Fibroblast of skin of scalp (primary cell): ENCODE measurements around the gene CMC4. TPM values are rescaled to one million over a fixed set of nuclear protein-coding genes. Genes with fewer than 3 reads are reported as not detected.

ENCODE experiments used
- DNase-seq: peaks from one replicate; pipeline ENCODE4 v3.0.0-alpha.2; 2013
- polyA plus RNA-seq, 2 experiments: library from polyadenylated mRNA; unstranded; fragments of 120-200 nt; gene quantifications; one replicate each; pipeline ENCODE4 v1.2.1, GENCODE V29; 2013; ENCODE audit not compliant: insufficient read length in 2 of 2

The CMC4 gene, protein sequence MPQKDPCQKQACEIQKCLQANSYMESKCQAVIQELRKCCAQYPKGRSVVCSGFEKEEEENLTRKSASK
- polyA plus RNA-seq (2013, experiment 1 of 2; ENCODE audit: insufficient read length): 8.9 TPM
- polyA plus RNA-seq (2013, experiment 2 of 2; ENCODE audit: insufficient read length): 8.9 TPM

DNA sequence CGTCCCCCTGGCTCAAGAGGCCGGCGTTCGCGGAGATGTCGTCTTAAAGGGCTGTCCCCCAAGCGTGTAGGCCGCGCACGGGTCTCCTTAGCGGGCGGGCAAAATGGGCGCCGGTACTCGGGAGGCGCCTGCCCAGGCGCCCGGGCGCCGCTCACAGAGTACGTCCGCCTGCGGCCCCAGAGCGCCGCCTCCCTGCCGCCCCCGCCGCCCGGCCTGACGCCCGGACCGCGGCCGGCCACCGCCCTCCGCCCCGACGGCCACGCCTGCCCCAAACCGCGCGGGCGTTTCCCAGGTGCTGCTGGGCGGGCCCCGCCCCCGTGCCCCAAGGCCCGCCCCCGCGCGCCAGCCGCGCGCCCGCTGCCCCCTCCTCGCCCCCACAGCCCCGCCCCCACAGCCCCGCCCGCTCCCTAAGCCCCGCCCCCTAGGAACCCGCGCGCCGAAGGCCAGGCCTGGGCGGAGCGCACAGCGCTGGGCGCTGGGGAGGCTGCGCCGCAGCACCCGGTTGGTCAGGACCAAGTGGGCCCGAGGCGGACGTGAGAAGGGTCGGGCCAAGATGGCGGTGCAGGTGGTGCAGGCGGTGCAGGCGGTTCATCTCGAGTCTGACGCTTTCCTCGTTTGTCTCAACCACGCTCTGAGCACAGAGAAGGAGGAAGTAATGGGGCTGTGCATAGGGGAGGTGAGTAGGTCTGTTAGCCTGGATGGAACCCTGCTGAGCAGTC, at the start of gene CMC4, which contains the start of the genes BRCC3 and MTCP1:
Gene CMC4, minus strand, starts transcription at position 162 of the 719 bp plus-strand sequence. CDS start 7,113 bp downstream, outside the sequence.
Gene BRCC3, plus strand, starts transcription at position 534 of the 719 bp plus-strand sequence. Its CDS starts 20 bp downstream, at position 554.
Gene MTCP1, minus strand, starts transcription at position 162 of the 719 bp plus-strand sequence. CDS start 5,126 bp downstream, outside the sequence.
- DNase-seq: peak; percentile 81

DNA sequence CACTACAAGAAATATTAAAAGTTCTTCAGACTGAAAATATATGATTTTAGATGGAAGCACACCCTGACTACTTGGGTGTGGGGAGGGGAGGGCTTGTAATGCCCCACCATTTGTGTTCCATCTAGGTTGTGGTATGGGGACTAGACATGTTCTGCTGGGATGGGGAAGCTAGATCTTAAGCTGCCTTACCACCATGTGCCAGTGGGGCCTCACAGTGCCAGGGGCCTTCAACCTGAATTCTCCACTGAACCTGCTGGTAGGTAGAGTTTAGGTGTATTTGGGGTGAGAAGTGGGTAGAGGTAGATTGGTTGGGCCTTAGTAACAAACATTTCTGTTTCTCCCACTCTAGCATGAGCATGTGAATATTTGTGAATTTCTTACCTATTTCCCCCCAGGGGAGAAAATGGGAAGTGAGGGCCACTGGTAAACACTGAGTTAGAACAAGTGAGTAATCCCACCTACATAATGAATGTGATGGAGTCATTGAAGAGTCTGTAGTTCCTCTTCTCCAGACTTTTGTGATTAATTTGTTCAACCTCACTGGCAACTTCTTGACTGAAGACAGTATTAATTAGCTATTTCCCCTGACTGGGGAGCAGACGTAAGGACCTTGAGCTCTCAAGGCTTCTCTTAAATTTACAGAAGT, 44.4 kb upstream of the CMC4 start:
- DNase-seq: no peak

DNA sequence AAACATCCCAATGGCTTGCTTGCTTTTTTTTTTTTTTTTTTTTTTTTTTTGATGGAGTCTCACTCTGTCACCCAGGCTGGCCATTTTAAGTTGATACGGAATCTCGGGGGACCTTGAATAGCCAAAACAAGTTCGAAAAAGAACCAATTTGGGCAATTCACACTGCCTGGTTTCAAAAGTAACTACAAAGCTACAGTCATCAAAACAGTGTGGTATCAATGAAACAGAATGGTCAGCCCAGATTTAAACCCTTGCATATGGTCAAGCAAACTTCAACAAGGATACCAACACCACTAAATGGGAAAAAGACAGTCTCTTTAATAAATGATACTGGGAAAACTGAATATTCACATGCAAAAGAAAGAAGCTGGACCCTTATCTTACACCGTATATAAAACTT, 42.2 kb upstream of the CMC4 start:
- no peak for DNase-seq

DNA sequence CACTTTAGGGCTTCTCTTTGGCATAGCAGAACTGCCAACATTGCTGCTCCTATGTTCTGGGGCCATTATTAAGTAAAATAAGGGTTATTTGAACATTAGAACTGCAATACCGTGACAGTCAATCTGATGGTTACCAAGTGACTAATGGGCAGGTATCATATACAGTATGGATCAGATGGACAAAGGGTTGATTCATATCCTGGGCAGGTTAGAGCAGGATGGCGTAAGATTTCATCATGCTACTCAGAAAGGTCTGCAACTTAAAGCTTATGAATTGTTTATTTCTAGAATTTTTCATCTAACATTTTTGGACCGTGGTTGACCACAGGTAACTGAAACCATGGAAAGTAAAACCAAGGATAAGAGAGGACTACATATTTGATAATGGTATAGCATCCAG, 41.2 kb upstream of the CMC4 start:
- no peak for DNase-seq

DNA sequence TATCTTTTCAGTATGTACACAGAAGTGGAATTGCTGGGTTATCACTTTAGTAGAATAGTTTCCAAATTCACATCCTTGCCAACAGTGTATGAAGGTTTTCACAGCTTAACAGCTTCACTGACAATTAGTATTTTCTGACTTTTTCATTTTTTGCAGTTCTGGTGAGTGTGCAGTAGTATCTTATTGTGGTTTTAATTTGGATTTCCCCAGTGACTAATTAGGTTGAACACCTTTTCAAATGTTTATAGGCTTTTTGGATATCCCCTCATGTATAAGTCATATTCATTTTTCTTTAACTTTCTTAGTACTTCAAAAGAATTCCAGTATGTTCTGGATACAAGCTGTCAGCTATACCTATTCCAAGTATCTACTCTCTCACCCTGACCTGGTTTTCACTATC, 37.5 kb upstream of the CMC4 start:
- DNase-seq: no peak

DNA sequence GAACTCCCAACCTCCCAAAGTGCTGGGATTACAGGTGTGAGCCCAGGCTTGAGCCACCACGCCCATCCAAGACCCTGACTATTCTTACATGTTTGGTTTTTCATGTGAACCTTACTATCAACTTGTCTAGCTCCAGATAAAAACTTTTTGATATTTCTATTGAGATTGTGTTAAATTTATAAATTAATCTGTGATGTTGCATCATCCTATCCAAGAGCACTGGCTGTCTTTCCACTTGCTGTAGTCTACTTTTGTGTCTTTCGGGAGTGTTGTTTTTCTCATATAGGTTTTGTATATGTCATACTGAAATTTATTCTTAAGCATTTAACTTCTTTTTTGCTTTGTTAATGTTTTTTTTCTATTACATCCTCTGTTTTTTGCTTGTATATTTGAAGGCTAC, 35.0 kb upstream of the CMC4 start:
- DNase-seq: no peak

DNA sequence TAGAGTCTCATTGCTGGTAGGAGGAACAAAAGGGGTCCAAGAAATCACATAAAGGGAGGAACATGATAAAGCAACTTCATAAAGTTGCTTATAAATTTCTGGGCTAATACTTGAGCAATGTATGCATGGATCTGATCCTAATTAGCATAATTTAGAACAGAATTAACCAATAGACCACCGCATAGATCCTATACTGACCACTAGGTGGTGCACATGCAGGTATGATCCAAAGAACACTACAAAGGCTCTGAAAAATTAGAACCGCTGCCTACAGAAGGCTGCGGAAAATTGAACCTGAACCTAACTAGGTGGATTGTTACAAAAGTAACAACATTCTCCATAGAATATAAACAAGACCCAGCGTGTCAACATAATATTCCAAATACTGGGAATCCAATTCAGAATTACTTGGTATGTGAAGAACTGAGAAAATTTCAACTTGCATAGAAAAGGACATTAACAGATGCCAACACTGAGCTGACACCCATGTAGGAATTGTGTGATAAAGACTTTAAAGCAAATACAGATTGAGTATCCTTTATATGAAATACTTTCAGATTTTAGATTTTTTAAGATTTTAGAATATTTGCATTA, 23.6 kb upstream of the CMC4 start:
- peak; percentile 12 for DNase-seq

DNA sequence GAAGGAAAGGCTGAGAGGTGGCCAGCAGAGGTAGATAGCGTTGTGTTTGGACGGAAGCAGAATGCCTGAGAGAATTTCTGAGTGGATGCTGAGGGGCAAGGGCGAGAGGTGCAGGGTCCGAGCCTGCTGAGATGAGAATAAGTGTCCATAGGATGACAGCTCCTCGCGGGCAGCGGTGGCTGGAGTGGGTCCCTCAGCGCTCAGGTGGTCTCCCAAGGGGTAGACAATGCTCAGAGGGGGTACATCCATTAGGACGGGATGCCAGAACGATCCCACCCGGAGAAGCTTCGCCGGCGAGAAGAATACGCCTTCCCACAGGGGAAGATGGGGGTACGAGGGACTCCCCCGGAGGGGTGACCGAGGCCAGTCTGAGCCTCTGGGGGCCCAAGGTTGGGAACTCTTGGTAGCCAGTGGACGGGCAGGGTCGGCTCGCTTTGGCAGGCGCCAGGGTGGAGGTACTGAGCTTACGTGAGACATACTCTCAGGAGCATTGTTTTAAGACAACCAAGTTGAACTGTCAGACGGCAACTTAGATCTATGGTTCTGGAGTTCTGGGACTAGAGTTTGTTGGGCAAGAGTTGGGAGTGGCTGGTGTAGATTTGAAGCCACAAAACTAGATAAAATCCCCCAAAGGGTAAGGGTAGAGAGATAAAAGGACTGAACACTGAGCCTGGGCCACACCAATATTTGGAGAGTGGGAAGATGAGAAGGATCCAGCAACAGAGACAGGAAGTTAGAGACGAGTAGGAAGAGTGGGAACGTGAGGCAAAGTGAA, 16.2 kb upstream of the CMC4 start:
- no peak for DNase-seq

DNA sequence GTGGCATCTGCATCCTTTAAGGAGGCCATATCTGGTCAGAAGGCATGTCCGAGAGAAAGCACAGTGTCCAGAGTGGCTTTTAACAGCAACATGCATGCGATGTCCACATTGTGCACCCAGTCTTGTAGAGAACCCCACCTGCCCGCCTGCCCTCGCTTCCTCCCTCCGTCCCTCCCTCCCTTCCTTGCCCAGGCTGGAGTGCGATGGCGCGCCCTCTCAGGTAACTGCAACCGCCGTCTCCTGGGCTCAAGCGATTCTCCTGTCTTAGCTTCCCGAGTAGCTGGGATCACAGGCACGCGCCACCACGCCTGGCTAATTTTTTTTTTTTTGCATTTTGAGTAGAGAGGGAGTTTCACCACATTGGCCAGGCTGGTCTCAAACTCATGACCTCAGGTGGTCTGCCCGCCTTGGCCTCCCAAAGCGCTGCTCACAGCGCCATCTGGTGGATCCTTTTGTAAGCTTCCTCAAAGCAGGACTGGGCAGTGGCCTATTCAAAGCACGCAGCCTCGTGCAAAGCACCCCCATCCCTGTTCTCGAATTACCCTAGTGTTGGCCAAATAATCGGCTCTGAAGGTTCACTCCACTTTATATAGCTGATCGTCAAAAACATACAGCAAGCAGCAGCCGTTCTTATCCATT, 15.4 kb upstream of the CMC4 start:
- peak; percentile 35 for DNase-seq

DNA sequence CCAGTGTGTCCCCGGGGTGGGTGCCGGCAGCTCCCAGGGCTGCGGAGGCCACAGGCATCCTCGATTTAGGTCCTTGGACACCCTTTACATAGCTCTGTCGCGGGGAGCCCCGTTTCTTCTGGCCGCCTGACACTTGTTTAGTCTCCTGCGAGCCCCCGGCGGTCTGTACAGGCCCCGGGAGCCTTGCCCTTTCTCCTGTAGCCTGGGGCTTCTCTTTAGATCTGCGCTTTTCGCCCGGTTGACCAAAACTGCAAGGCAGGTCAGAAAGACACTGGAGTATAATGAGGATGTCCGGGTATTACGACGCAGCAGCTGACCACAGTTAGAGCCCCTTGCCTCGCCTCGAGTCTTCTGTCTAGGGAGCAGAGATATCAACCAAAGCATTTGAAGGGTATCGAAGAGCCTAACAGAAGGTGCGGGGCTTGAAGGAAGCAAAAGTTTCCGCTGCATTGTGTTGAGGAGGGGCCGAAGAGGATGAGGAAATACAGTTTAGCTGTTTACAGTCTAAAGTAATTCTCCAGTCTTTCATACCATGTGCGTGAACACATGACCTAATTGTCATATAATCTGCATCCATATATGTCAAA, 851 bp upstream of the CMC4 start:
- no peak for DNase-seq

DNA sequence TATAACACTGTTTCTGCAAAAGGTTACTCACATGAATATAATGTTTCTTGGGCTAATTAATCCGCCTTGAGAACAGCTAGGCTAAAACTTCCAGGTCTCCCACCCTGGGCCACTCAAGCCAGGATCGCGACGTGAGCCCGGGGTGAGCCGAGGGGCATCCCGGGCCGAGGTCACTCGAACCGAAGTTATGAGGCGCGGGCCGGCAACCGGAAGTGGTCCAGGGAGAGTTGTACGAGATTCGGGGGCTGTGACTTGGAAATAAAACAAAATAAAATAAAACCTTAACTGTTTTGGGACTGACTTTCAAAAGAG, 317 bp downstream of the CMC4 start:
- DNase-seq: no peak

DNA sequence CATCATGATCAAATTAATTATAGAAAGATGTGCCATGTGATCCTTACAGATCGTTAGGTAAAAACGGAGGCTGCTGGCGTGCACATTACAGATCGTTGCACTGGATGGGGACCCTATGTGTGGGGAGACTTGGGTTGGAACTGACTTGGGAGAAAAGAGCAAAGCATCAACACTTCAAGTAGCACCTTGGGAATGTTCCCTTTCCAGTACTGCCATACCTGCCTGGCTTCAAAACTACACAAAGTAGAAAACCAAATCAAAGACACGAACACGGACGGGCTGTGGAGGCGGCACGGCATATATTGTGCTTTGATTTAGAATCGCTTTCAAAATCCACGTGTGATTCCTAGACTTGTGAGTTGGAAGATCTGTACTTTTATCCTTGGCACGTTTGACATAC, 898 bp downstream of the CMC4 start:
- no peak for DNase-seq

DNA sequence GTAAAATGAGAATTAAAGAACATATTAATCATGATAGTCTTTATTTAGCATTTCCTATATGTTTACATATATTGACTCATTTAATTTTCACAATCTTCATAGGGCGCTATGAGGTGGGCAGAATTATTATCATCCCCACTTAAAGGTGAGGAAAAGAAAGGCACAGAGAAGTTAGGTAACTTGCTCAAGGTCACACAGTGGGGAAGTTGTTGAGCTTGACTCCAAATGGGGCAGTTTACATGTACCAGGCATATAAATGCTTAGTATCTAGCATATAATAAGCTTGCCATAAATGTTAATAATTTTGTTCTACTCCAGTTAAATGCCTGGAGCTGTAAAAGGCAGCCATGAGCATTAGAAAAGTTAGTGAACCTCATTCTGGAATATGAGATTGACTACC, 1.5 kb downstream of the CMC4 start:
- DNase-seq: no peak

DNA sequence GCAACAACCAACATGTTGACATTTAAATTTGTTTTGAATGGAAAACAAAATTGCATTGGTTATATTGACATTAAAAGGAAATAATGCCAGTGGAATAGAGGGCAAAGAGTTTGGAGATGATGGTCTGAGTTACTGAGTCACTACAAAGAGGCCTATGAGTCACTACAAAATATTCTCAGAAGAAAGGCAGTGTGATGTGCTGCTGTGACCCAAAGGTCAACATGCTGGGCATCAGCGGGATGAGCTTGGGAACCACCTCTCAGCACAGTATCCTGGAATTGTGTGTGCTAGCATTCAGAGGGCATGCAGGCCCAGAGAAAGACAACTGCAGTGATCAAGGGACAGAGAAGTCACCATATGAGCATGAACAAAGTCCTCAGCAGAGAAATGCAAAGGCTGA, 2.8 kb downstream of the CMC4 start:
- DNase-seq: peak; percentile 20

DNA sequence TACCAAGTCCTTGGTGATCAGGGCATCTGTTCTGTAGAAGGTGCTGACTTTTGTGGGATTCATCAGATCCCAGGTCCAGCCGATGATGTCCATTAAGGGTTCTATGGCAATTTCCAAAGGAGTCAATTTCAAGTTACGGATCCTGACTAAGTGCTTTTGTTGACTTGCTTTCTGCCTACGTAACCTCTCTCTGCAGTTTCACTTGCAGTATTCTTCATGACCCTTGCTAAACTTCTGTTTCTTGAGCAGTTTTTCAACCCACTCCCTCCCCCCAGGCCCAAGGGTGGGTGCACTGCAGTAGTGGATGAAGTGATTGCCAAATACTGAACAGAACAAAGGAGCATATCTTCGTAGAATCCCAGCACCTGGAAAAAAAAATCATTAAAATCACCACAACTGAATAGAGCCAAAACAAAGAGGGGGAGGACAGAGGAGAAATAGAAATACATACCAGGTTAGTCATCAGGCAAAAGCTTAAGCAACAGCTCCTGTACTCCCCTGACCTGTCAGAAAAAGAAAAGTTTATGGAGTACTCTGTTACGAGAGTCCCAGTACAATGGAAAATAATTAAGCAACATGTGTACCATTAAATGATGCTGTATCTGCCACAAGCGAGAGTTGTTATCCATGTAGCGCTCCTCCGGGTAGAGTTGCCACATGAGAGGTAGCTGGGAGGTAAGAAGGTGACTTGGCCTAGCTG, 5.8 kb downstream of the CMC4 start:
- DNase-seq: no peak

DNA sequence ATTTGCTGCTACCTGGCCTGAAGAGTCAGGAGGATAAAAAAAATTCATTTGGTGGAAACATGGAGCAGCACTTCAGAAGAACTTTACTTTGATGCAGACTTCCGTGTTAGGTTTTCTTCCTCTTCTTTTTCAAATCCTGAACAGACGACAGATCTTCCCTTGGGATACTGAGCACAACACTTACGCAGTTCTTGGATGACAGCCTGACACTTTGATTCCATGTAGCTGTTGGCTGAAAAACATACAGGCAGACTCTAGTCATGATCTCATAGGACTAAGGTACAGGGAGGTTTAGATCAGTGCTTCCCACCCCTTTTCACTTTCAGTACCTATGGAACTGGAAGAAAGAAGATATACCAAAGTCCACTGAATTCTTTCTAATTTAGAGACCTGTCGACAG, 9.2 kb downstream of the CMC4 start:
- DNase-seq: no peak

DNA sequence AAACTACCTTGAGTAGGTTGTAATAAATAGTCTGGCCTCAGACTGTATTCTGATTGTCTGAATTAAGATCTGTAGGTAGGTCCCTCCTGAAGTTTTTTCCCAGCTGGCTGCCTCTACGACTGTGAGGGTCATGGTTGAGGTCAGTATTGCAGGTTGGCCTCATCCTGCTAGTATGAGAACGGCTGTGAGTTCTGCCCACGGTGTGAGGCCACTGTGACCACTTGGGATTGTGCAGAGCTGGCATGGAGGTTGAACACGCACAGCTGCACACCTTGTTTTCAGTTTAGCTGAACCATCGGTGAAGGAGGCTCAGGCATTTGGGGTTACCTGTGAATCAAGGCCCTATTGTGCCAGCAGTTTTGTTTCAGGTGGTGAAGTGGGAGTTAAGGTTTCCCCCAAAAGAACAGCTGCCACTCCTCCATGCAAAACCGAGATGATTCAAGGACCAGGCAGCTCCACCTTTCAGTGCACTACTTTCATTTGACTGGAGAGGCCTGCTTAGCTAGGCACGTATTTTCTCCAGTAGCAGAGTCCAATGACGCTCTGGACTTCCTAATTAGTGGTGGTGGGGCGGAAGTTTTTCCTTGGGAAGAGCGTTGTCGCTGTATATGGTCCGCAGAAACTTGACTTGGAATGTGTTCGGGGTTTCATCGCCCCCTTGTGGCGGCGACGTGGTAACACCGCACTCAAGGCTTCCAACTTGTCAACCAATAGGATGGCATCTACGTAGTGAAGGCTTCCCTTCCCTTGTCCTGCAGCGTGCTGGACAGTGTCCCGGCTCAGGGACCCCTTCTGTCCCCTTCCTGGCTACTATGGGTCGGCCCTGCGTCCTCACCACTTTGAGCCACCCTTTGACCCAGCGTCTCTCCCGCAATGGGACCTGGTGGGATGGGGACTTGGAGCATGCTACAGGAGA, 13.8 kb downstream of the CMC4 start:
- DNase-seq: peak; percentile 70

DNA sequence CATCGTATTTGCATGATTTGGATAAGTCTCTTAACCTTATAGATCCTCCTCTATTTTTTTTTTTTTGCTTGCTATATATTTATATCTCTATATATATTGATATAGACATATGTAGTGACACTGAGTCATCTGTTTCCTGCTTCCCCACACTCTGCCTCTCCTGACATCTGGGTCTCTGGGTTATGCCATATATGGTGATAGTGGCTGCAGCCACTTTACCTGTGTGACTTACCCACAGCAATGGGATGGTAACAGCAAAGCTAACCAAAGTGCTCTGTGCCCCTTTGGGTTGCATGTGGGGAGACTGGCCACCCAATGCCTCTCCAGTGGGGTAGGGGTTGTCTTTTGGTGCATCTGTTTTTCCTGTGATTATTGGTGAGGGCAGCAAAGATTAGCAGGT, 14.5 kb downstream of the CMC4 start:
- no peak for DNase-seq

DNA sequence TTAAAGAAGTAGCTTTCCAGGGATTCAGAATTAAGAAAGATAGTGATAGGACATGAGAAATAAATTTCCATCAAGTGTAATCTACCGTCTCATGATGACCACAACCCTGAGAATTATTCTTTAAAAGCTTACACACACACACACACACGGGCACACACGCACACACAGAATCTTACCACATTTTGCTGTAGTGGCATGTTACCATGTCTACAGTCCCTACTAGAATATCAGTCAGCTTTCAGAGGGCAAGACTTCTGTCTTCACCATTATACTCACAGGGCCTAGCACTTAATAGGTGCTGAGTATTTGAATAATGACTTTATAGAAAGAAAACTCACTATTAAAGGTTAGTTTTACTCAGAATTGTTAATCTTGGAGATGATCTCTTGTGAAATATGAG, 15.4 kb downstream of the CMC4 start:
- no peak for DNase-seq

DNA sequence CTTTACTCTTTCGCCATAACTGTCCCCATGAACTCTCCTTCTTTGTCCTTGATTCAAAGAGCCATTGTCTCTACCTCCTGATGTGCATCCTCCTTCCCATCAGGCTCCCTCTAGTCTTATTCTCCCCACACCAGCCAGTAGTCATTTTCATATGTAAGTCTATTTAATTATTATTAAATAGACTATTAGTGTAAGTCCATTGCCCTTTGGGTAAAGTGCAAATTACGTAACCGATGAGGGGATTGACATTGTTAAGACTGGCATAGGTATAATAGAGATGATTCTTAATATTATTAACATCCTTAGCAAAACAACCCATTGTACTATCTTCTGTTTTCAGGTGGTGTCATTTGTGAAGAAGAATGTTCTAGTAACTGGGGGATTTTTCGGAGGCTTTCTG, 16.7 kb downstream of the CMC4 start:
- no peak for DNase-seq
